NCI-H510A (cell line): ENCODE measurements around the gene AK2.
"Not testable (repeated sequence)": the region's sequence is repeated elsewhere in the genome, so short reads cannot be mapped to it uniquely, and the experiment has no call there.

ENCODE experiments used
- DNase-seq: peaks from one replicate; lab custom pipeline; 2025; lab: John Stamatoyannopoulos, UW

AK2 gene

DNA sequence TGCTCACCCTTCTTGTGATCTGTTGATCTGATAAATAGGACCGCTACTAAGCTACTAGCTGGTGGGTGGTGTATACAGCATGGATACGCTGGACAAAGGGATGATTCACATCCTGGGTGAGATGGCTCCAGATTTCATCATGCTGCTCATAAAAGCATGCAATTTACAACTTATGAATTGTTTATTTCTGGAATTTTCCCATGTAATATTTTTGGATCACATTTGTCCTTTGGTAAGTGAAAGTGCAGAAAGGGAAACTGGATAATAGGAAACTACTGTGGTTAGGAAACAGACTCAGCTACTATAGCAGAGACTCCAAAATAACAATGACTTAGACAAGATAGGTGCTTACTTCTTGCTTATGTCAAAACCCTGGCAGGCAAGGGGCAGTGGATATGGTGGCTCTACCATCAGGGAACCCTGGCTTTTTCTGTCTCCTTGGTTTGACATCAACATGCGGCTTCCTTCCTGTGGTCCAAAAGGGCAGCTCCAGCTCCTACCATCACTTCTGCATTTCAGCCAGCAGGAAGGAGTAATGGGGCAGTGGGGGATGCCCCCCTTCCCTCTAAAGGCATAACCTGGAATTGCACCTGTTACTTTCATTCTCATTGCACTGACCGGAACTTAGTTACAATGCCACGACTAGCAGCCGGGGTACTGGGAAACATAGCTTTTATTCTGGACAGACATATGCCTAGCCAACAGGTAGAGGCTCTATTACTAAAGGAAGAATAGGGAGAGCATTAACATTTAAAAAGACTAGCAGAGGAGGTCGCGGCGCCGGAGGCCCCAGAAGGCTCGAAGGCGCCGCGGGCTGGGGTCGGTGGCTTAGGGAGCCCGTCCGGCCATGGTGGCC is 13.8 kb upstream of the AK2 start:
- DNase-seq = no peak

DNA sequence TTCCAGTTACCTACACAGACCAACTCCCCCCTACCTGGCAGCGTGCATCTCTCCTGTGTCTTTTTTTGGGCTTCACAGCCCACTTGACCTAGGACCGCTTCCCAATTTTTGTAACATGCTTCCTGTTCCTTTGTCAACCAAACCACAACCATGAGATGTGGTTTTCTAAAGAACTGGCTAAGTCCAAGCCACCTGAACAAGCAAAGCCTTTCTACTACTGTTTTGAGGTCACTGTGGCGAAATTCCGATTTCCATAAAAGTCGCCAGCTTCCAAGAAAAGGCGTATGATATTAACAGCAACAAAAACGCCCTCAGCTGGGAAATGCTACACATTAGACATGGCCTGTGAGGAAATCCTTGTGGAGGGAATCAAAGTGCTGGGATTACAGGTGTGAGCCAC is 12.7 kb upstream of the AK2 start:
- no peak for DNase-seq

DNA sequence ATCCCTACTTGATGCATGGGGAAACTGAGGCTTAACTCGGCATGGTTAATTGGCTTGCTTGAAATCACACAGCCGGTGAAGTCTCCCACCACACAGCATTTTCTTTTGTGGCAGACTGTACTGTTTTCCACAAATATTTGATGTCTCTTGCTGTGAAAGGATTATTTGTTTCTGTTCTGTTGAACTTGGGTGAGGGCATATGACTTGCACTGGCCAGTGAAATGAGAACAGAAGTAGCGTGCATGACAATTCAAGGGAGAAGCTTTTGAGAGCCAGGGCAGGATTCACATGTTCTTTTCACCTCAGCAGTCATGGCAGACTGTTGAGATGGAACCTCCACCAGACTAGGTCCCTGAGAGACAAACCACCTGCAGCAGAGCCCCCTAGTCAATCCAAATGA is 11.7 kb upstream of the AK2 start:
- no peak for DNase-seq

DNA sequence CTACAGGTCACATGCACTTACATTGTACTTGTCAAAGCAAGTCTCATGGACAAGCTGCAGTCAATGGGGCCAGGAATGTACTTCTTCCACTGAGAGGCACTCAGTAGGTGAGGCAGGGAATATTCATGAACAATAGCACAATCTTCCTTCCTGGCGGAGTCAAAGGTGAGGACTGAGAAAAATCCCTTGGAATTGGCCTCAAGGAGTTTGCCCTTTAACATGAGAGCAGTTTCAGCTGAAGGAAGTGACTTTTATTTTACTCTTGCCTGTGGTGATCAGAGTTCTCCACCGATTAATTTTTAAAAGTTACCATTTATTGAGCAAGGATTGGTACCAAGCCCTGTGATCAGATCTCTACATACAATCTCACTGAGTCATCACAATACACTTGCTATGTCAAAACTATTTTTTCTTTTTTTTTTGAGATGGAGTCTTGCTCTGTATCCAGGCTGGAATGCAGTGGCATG is 11.2 kb upstream of the AK2 start:
- DNase-seq = no peak

DNA sequence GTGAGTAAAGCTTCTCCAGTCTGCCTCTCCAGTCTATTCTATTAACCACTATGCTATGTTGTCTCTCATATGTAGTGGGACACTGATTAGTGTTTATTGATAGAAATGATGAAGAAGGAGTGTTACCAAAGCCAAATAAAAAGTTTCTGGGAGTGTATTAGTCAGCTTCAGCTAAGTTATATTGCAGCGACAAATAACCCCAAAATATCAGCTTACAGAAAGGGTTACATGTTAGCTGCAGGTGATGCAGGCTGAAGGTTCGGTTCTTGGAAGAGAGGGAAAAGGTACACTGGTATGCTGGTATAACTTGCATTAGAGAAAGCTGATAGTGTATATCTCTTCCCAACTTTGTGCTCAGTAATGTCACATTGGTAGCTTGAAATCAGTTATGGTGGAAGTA is 10.6 kb upstream of the AK2 start:
- DNase-seq = no peak

DNA sequence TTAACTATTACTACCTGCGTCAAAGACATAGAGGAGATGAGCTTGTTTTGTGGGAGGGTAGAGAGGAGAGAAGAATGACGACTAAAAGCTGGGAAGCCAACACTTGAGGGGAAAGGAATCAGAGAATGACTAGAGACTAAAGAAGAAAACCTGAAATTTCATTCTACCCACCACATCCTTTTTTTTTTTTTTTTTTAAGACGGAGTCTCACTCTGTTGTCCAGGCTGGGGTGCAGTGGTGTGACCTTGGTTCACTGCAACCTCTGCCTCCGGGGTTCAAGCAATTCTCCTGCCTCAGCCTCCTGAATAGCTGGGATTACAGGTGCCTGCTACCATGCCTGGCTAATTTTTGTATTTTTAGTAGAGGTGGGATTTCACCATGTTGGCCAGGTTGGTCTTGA is 9.6 kb upstream of the AK2 start:
- not testable (repeated sequence) for DNase-seq

DNA sequence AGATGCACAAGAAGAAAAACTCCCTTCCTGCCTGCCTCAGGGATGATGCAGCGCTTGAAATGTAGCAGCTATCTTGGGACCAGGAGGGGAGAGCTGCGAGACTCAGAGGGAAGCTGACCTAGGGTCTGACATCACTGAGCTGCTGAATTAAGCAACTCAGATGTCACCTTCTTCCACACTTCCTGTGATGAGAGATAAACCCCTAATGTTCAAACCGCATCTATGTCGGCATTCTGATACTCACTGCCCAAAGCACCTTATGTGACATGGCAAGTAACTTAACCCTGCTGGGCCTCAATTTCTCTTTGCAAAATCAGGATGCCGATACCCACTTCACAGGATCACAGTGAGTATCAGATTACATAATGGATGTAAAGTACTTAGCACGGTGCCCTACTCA is 9.1 kb upstream of the AK2 start:
- peak; percentile 43 for DNase-seq

DNA sequence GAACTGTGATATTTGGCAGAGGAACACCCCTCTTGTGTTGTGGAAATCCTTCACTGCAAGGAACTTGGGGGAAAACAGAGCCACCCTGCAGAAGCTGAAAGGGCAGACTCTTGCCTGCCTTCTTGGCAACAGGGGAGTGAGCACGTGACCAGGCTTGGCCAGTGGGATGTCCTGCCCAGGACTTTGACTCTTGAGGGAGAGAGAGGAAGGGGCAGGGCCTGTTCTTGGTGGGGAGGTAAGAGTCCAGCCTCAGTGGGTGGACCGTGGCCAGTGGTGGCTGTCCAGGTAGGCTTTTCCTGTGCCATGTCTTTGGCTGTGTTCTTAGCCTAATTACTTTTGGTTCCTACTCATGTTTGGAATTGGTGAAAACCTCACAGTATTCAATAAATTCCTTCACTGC is 8.6 kb upstream of the AK2 start:
- DNase-seq = no peak

DNA sequence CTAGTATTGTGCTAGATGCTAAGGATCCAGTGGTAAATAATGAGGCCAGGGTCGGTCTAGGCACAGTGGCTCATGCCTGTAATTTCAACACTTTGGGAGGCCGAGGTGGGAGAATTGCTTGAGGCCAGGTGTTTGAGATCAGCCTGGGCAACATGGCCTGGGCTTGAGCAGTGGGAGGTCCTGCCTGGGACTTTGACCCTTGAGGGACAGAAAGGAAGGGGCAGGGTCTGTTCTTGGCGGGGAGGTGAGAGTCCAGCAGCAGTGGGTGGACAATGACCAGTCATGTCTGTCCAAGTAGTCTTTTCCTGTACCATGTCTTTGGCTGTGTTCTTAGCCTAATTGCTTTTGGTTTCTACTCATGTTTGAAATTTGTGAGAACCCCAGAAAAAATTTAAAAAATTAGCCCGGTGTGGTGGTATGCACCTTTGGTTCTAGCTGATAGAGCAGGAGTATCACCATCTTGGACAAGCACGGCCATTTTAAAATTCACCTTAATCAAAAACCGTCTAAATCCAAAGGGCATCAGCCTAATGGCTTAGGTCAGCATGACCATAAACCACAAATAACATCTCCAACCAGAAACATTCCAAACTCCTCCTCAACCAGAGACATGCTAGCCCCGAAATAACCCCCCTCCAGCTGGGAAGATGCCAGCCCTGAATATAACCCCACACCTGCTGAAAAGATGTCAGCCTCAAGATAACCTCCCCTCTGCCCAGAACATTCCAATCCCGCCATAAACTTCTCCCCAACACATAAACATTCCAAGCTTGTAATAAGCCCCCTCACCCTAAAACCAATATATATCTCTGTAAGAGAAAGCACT is 6.8 kb upstream of the AK2 start:
- no peak for DNase-seq

DNA sequence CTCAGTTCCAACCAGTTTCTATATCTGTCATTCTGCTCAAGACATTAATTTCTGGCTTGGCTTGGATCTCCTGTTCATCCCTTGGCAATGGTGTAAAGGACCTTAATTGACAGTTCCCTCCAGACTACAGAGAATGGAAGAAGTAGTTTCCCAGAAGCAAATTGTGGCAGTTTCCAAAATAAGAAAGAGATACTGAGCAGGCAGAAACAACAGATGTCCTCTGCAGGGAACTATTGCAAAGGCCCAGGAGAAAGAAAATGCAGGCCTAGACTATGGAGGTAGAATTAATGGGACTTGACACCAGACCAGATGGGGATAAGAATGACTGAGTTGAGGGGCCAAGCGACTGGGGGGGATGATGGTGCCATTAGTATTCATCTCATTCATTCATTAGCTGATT is 6.1 kb upstream of the AK2 start:
- DNase-seq = no peak

DNA sequence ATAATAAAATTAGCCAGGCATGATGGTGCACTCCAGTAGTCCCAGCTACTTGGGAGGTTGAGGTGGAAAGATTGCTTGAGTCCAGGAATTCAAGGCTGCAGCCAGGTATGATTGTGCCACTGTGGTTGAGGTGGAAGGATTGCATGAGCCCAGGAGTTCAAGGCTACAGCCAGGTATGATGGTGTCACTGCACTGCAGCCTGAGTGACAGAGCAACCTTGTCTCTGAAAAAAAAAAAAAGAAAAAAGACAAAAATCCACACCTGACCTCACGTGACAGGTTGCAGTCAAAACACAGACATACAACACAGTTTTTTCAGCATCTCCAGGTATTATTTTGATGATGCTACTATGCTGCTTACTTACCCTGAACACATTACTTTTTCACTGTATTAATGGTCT is 4.3 kb upstream of the AK2 start:
- DNase-seq = no peak

DNA sequence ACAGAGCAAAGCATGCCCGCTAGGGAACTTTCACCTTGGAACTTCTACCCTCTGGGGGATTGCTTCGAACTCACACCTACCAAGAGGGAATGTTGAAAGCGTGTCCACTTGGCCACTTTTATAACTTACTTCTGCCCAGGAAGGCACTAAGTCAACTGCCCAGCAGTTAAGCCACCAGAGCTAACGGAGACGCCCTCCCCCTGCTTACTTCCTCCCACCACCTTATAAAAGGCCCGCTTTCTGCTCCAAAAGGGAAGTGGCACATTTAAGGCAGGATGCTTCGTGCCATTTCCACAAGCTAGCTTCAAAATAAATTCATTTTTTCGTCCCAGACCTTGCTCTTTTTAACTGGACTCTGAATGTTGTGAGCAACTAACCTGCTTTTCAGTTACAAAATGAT is 3.2 kb upstream of the AK2 start:
- no peak for DNase-seq

DNA sequence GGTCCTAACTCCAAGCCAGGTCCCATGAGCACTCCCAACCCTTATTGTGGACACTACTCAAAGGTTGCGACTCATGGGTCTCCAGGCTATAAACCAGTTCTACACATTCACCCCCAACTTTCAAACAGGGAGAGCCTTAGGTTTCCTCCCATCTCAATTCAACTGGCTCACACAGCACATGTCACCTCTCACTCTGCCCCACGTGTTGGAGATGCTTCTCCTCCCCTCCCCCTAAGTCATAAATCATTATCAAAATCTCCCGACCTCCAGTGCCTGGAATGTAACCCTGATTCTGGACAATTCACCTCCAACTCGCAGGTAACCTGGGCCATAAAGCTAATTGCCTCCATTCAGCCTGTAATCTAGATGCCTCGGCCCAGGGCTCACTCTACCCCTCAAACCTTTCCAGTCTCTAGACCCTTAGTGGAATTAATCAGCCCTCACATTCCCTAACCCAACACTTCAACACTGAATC is 595 bp downstream of the AK2 start:
- DNase-seq = no peak

DNA sequence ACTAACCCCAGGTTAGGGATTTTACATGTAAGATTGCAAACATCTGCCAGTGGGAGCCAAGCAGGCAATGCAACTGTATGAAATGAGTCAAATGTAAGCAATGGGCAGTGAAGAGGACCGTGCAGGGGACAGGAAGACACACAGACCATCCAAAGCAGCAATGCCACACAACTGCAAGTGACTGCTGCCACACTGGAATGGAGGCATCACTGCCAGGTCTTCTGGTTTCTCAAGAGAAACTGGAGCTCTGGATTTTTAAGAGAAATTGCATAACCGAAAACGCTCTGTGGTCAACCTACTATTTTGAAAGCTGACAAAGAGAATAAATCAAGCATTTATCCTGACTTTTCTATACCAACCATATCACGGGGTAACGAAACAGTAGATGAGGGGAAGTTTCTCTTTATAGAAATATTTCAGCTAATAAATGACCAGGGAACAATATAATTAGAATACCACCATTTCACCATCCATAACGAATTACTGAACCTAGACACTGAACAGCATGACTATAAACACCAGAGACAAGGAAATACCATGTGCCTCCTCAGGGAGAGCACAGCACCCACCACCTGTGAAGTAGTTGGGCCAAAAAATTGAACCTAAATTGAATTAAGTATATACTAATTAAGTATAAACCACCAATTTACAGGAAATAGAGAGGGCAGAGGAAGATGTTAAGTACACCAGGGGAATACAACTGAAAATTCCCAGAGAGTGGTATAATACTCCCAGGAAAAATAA is 4.4 kb downstream of the AK2 start:
- DNase-seq = no peak

DNA sequence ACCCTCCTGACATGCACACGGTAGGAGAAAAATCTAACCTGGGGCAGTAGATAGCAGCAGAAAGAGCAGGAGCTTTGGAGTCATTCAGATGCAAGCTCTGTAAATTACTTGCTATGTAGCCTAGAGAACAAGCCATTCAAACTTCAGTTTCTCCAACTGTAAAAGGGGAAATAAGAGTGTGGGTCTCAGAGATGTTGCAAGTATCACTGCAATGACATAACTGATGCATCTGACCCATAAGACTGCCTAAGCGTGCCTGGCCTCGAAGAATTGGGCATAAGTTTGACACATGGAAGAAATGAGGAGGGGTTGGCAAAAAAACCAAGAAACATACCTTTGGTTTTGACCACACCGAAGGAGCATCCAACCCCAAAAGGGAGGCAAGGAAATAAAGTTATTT is 5.2 kb downstream of the AK2 start:
- DNase-seq = no peak

DNA sequence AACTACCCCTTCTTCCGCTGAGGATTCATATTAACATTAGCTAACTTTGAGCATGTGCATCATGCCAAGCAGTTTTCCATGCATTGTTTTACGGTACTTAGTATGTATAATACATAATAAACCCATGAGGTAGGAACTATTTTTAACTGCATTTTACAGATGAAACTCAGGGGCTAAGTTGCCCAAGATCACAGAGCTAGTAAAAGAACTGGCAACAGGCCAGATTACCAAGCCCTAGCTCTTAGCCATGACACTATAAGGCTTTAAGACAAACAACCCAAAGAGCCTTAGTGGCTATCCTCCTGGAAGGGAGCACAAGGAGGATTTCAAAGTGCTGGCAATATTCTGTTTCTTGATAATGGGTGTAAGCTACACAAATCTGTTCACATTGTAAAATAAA is 6.1 kb downstream of the AK2 start:
- no peak for DNase-seq

DNA sequence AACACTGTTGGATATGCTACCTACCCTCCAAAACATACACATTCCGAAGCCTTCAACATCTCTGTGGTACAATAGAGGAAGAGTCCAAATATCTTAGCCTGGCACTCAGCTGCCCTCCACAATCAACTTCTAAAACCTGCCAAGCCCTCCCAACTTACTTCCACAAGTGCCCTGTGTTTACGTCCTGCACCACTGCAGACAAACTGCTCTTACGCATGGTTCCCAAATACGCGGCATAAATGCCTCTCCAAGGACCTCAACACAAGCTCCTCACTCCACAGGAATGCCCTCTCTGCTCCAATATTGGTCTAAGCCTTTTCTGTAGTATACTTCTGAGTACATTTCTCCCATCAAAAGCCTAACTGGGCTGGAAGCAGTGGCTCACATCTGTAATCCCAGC is 6.8 kb downstream of the AK2 start:
- no peak for DNase-seq

DNA sequence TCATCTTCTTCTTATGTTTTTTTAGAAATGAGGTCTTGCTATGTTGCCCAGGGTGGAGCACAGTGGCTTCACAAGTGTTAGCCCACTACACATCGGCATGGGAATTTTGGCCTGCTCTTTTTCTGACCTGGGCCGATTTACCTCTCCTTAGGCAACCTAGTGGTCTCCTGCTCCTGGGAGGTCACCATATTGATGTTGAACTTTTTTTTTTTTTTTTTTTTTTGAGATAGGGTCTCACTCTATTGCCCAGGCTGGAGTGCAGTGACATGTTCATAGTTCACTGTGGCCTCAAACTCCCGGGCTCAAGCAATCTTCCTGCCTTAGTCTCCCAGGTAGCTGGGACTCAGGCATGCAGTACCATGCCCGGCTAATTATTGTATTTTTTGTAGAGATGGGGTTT is 7.5 kb downstream of the AK2 start:
- no peak for DNase-seq

DNA sequence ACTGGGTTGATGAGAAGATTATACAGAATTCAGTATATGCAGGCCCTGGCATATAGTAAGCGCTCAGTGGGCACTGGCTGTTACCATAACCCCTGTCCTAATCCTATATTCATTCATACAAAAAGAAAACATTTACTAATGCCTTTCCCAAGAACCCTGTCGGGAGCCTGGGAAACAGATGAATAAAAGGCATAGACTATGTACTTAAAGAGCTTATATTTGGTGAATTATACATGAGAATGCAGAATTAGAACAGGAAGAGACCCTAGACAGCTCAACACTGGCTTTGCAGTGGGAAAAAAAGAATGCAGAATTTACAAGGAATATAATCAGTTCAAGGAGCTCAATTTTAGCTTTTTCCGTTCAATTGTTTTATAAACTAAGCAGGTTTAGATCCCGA is 10.9 kb downstream of the AK2 start:
- DNase-seq = no peak

DNA sequence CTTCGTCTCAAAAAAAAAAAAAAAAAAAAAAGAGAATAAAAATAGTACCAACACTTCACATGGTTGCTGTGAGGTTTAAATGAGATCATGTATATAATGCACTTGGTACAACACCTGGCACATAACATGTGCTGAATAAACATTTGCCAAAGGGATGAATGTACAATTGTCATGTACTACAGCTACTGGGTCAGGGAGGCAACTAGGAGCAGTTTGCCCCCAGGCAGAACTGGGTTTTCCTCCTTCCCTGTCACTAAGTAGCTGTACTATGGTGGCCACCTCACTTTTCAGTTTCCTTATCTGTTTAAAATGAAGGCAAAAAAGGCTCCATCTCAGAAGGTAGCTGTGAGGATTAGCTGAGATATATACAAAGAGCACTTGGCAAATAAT is 11.5 kb downstream of the AK2 start:
- no peak for DNase-seq

DNA sequence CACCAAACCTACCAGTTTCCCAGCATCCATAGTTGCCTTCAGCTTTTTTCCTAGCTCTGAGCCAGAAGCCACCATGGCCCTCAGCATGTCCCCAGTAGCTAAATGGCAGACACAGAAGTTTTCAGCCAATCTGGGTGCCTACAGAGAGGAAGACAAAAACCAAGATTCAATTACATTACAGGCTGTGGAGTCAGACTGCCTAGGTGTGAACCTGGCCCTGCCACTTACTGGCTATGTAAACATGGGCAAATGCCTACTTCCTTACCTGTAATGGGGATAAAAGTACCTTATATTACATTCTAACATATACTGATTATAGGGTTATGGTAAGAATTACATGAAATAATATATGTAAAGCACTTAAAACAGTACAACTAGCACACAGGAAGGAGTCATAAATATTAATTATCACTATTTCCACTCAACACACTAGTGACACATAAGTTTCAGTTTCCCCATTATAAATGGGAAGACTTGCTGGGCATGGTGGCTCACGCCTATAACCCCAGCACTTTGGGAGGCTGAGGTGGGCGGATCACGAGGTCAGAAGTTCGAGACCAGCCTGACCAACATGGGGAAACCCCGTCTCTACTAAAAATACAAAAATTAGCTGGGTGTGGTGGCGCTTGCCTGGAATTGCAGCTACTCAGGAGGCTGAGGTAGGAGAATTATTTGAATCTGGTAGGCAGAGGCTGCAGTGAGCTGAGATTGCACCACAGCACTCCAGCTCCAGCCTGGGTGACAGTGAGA is 12.1 kb downstream of the AK2 start:
- DNase-seq = not testable (repeated sequence)
